Uterus (tissue), 2 donors: ENCODE data around the gene NQO2.

Experiments
- CTCF ChIP-seq, 4 experiments: fragments of 200-600 bp in 2 of 4; fragments of 450-650 bp in 2 of 4; sonication (generic) in 2 of 4; IDR thresholded peaks; one replicate each; pipeline ENCODE4 v1.5.1; 2016 to 2019; ENCODE audit warnings: antibody characterized with exemption in 4 of 4, mild to moderate bottlenecking in 2 of 4, moderate library complexity in 1 of 4
- POLR2A ChIP-seq, 2 donors: fragments of 450-650 bp; IDR thresholded peaks; one replicate each; pipeline ENCODE4 v1.6.1; 2016; ENCODE audit warnings: antibody characterized with exemption in 2 of 2, mild to moderate bottlenecking in 1 of 2, moderate library complexity in 1 of 2

GRCh38 chr6:3007571-3007970 lies 7.9 kb downstream of the NQO2 start:
- TF ChIP-seq CTCF (IDR thresholded peaks at IDR 0.05), result no peak
- no peak for TF ChIP-seq POLR2A (IDR thresholded peaks at IDR 0.05)
